22Rv1 (cell line): Measurements from ENCODE around the gene CCL28.
"Not testable (repeated sequence)": the region's sequence is repeated elsewhere in the genome, so short reads cannot be mapped to it uniquely, and the experiment has no call there.

Source experiments
- H3K27ac ChIP-seq: fragments of 450-650 bp; 2 replicates; pipeline ENCODE4 v1.5.1; 2017
- CTCF ChIP-seq: fragments of 450-650 bp; IDR thresholded peaks from 2 replicates; pipeline ENCODE4 v1.5.1; 2017; ENCODE audit warnings: mild to moderate bottlenecking
- ZFX ChIP-seq: fragments of 450-650 bp; IDR thresholded peaks from 2 replicates; pipeline ENCODE4 v1.6.1; 2017; ENCODE audit warnings: antibody characterized with exemption, borderline replicate concordance

The CCL28 gene, protein sequence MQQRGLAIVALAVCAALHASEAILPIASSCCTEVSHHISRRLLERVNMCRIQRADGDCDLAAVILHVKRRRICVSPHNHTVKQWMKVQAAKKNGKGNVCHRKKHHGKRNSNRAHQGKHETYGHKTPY

GRCh38 chr5:43412156-43412555, at the start of gene CCL28:
CCL28 (minus strand) TSS chr5:43412391; CDS start chr5:43412316, 75 bp downstream.
- TF ChIP-seq ZFX (no peak), CTCF (no peak)
- H3K27ac ChIP-seq, result no peak within 1 kb of the TSS

- TF ChIP-seq CTCF (no peak), ZFX (no peak)
- H3K27ac ChIP-seq, result no peak overlapping the region
These were observed 48.9 kb upstream of the CCL28 start for GRCh38 chr5:43461066-43461465.

DNA sequence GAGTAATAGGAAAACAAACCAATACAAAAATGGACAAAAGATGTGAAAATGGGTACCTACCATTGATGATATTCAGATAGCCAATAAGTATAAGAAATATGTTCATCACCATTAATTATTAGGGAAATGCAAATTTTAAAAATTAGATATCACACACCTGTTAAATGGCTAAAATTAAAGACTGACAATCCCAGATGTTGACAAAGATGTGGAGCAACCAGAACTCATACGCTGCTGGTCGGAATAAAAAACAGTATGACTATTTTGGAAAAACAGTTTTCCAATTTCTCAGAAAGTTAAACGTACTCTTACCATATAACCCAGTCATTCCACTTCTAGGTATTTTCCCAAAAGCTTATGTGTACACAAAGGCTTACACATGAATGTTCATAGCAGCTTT, 44.4 kb upstream of the CCL28 start:
- H3K27ac ChIP-seq, result no peak overlapping the region
- TF ChIP-seq CTCF (no peak), ZFX (no peak)

GRCh38 chr5:43441575-43441974, 29.4 kb upstream of the CCL28 start:
- H3K27ac ChIP-seq, result not testable (repeated sequence)

DNA sequence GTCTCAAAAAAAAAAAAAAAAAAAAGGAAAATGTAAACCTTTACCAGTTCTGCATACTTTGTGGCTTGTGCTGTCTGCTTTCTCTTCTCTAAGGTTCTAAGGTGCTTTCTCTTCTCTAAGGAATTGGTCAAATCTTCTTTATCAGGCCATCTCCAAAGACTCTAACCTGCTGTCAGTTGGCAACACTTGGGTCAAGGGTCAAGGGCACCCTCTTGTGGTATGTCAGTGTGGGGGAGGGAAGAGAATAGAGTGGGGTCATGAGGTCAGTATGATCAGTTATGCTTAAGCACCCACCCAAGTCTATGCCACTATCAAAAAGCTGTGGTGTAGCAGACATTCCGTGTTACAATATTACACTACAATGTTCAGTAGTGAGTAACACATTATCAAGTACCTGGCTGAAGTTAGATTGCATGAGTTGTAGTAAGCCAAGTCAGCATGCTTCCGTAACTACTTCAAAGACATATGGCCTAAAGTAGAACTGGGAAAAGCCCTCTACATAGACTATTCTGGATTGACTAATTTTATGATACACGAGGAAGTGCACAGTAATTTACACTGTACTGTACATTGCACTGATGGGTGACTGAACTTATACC, 25.0 kb upstream of the CCL28 start:
- no peak overlapping the region for H3K27ac ChIP-seq
- TF ChIP-seq ZFX (no peak), CTCF (no peak)

DNA sequence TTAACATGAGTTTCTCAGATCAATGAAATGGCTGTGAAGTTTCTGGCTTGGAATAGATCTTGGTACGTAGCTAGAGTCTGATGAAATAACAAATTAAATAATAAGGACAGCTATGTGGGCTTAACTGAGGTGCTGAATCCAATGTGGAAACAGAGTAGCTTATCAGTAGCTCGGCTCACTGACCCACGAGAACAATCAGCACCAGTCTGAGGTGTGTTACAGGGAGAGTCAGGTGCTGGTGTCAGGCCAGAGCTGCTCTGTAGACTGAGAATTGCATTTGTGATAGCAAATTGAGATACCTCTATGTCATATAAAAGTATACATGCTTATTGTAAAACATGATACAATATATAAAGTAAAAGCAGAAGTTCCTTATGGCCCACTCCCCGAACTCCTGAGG, 21.2 kb upstream of the CCL28 start:
- TF ChIP-seq ZFX (no peak), CTCF (no peak)
- H3K27ac ChIP-seq, result no peak overlapping the region

DNA sequence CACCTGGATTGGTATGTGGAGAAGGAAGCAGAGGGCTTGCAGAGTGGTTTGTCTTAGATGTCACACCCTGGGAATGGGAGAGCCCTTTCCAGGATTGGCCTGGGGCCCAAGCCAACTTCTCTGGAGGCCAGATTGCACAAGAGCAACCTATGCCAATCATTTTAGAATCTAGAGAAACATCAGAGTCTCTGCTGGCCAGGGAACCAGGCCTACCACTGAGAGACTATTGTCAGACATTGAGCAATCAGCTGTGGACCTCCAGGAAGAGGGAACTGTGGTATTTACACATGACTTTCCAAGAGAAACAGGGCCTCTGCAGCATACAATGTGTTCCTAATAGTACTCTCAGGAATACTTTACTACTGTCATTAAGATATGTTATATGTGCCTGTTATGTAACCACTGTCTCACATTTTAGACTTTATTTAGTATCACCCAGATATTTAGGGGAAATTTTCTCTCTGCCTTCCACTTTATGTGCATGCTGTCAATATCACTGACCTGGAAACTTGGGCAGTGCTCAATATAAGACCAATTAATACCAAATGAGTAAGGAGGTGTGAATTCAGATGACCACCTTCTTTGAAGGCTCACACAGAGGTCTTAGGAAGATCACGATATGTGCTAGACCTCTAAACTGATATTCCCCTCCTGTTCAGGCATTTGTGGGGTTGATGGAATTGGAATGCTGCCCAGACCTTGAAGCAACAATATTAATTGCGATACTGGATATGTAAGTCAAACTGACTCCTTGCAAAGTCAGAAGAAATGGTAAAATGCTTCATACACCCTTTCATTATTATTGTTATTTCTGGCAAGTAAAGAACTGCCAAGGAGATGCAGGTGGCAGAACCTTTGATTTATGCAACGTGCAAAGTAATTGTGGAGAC, 20.5 kb upstream of the CCL28 start:
- H3K27ac ChIP-seq, result no peak overlapping the region
- no peak for TF ChIP-seq ZFX
- TF ChIP-seq CTCF, result no peak
